ENCODE results near the gene KHDC3L. TPM values are rescaled to one million over a fixed set of nuclear protein-coding genes. Genes with fewer than 3 reads are reported as not detected.
"Not testable (repeated sequence)": the region's sequence is repeated elsewhere in the genome, so short reads cannot be mapped to it uniquely, and the experiment has no call there.

Gene KHDC3L
- total RNA-seq, 1 donor from 2014 or later, result not detected

DNA sequence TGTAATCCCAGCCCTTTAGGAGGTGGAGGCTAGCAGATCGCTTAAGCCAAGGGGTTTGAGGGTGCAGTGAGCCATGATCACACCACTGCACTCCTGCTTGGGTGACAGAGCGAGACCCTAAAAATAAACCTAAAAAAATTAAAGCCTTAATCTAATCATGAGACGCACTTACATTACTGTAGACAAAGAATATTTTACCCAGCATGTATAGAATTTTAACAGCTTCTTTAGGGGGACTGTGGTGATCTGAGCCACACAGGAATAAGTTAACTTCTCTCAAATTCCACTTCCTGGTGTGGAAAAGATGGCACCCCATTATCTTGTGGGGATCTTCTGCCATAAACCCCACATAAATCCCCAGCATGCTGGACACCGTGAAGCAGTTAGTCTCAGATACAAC, 9.5 kb downstream of the KHDC3L start:
- no peak for DNase-seq (ENCODE audit: low read depth)

DNA sequence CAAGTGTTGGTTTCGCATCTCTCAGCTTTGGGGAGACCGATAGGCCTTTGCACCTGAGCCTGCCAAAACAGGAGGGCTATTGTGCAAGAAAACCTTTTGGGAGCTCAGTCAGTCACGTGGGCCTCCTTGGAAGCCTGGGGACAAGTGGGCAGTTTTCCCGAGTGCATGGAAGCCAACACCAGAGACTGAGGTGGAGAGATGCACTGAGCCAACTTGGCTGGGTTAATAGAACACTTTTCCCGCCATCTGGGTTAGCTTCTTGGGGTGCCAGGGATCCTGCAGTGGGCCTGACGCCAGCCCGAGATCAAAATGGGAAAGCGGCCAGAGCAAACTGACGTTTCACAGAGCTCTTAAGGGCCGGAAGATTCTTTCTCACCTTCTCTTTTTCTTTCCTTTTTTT, 10.1 kb downstream of the KHDC3L start:
- TF ChIP-seq, protein P1, sequence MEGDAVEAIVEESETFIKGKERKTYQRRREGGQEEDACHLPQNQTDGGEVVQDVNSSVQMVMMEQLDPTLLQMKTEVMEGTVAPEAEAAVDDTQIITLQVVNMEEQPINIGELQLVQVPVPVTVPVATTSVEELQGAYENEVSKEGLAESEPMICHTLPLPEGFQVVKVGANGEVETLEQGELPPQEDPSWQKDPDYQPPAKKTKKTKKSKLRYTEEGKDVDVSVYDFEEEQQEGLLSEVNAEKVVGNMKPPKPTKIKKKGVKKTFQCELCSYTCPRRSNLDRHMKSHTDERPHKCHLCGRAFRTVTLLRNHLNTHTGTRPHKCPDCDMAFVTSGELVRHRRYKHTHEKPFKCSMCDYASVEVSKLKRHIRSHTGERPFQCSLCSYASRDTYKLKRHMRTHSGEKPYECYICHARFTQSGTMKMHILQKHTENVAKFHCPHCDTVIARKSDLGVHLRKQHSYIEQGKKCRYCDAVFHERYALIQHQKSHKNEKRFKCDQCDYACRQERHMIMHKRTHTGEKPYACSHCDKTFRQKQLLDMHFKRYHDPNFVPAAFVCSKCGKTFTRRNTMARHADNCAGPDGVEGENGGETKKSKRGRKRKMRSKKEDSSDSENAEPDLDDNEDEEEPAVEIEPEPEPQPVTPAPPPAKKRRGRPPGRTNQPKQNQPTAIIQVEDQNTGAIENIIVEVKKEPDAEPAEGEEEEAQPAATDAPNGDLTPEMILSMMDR (IDR thresholded peaks at IDR 0.05; ENCODE audit: insufficient read depth, low read length, severe bottlenecking), result no peak
- FAIRE-seq (no peak), DNase-seq (ENCODE audit: low read depth) (no peak)
- Histone ChIP-seq H3K27me3 (ENCODE audit: control insufficient read depth, insufficient read depth, low read length) (no peaks in the 10 kb centered on the region), H3K4me3 (ENCODE audit: low read depth, low read length) (no peak overlapping the region), H3K36me3 (ENCODE audit: control insufficient read depth, insufficient read depth, low read length) (no peaks in the 10 kb centered on the region)

More for the DNA sequence above, 9.5 kb downstream of the KHDC3L start:
- TF ChIP-seq, protein P1 (IDR thresholded peaks at IDR 0.05; ENCODE audit: insufficient read depth, low read length, severe bottlenecking), result no peak
- Histone ChIP-seq H3K27me3 (ENCODE audit: control insufficient read depth, insufficient read depth, low read length) (no peaks in the 10 kb centered on the region), H3K36me3 (ENCODE audit: control insufficient read depth, insufficient read depth, low read length) (no peaks in the 10 kb centered on the region), H3K4me3 (ENCODE audit: low read depth, low read length) (no peak overlapping the region)
- FAIRE-seq, result no peak

DNA sequence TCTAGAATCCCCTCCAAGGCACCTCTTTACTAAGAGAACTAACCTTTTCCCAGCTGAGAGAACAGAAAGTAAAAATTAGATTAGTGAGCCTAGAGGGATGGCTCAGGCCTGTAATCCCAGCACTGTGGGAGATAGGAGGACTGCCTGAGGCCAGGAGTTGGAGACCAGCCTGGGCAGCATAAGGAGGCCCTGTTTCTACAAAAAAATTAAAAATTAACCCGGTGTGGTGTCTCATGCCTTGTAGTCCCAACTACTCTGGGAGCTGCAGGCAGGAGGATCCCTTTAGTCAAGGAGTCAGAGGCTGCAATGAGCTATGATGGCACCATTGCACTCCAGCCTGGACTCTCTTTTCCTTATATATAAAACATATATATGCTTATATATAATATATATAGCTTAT, 12.8 kb downstream of the KHDC3L start:
- TF ChIP-seq, protein P1 (IDR thresholded peaks at IDR 0.05; ENCODE audit: insufficient read depth, low read length, severe bottlenecking), result no peak
- Histone ChIP-seq H3K4me3 (ENCODE audit: low read depth, low read length) (no peak overlapping the region), H3K36me3 (ENCODE audit: control insufficient read depth, insufficient read depth, low read length) (no peaks in the 10 kb centered on the region), H3K27me3 (ENCODE audit: control insufficient read depth, insufficient read depth, low read length) (no peaks in the 10 kb centered on the region)
- no peak for DNase-seq (ENCODE audit: low read depth)
- FAIRE-seq, result no peak

DNA sequence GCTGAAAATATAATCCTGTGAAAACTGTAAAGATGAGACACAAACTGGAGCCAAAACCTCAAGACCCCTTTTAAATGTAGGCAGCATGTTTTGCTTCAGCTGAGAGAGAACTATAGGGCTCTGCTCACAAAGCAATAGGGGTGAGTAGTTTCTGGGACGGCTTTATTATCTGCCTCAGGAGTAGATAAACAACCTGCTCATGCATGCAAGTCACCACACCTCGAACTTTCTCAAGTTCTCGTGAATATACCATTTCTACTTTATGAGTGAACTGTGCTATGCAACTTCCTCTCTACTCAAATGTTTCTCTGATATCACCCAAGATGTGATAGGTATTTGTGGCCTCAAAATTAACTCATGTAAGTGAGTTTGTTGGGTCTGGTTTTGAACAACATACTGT, 14.8 kb downstream of the KHDC3L start:
- FAIRE-seq, result no peak
- TF ChIP-seq, protein P1 (IDR thresholded peaks at IDR 0.05; ENCODE audit: insufficient read depth, low read length, severe bottlenecking), result no peak
- H3K36me3 ChIP-seq (ENCODE audit: control insufficient read depth, insufficient read depth, low read length), result no peaks in the 10 kb centered on the region
- peak; percentile 13 for DNase-seq (ENCODE audit: low read depth)
- no peaks in the 10 kb centered on the region for H3K27me3 ChIP-seq (ENCODE audit: control insufficient read depth, insufficient read depth, low read length)
- no peak overlapping the region for H3K4me3 ChIP-seq (ENCODE audit: low read depth, low read length)

DNA sequence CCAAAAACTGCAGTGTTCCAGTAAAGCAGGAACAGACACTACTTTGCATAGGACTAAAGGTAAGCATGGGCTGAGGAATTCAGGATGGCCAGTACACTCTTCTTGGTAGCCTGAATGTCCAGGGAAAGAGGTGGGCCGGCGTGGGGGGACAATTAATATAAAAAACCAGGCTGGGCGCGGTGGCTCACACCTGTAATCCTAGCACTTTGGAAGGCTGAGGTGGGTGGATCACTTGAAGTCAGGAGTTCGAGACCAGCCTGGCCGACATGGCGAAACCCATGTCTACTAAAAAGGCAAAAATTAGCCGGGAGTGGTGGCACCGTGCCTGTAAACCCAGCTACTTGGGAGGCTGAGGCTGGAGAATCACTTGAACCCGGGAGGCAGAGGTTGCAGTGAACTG, 19.1 kb downstream of the KHDC3L start:
- not testable (repeated sequence) for H3K4me3 ChIP-seq (ENCODE audit: low read depth, low read length); FAIRE-seq

DNA sequence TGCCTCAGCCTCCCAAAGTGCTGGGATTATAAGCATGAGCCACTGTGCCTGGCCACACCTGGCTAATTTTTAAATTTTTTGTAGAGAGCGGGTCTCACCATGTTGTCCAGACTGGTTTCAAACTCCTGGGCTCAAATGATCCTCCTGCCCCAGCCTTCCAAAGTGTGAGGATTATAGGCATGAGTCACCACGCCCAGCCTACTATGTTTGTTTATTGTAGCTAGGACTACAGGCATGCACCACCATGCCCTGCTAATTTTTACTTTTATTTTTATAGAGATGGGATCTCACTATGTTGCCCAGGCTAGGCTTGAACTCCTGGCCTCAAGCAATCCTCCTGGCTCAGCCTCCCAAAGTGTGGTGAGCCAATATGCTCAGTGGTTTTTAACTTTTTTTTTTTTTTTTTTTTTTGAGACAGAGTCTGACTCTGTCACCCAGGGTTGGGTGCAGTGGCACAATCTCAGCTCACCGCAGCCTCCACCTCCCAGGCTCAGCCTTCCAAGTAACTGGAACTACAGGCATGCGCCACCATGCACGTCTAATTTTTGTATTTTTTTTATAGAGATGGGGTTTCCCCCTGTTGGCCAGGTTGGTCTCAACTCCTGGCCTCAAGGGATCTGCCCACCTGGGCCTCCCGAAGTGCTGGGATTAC, 20.1 kb downstream of the KHDC3L start:
- no peaks in the 10 kb centered on the region for H3K27me3 ChIP-seq (ENCODE audit: control insufficient read depth, insufficient read depth, low read length)
- no peaks in the 10 kb centered on the region for H3K36me3 ChIP-seq (ENCODE audit: control insufficient read depth, insufficient read depth, low read length)
- FAIRE-seq (no peak), DNase-seq (ENCODE audit: low read depth) (peak; percentile 54)
- TF ChIP-seq, protein P1 (IDR thresholded peaks at IDR 0.05; ENCODE audit: insufficient read depth, low read length, severe bottlenecking), result no peak
- no peak overlapping the region for H3K4me3 ChIP-seq (ENCODE audit: low read depth, low read length)

More for the DNA sequence above, 19.1 kb downstream of the KHDC3L start:
- H3K36me3 ChIP-seq (ENCODE audit: control insufficient read depth, insufficient read depth, low read length); DNase-seq (ENCODE audit: low read depth); H3K27me3 ChIP-seq (ENCODE audit: control insufficient read depth, insufficient read depth, low read length): not testable (repeated sequence)

All from bronchial epithelial cell (primary cell).